Tibial nerve (tissue), 4 donors: ENCODE results near the gene KCNJ6. TPM values are rescaled to one million over a fixed set of nuclear protein-coding genes. Genes with fewer than 3 reads are reported as not detected.

Source experiments
- DNase-seq, 2 donors: peaks; one replicate each; pipeline ENCODE4 v3.0.0-alpha.2; 2019; ENCODE audit warnings: low spot score in 2 of 2
- H3K27ac ChIP-seq, 4 donors: fragments of 200-600 bp; sonication (generic) in 3 of 4; one replicate each; pipeline ENCODE4 v1.5.1; 2017 to 2019; ENCODE audit warnings: mild to moderate bottlenecking in 1 of 4
- H3K27me3 ChIP-seq, 2 donors: fragments of 200-600 bp; sonication (generic) in 1 of 2; one replicate each; pipeline versions ENCODE4 v1.5.1 to v1.6.0; 2017 to 2019
- H3K36me3 ChIP-seq, 3 donors: fragments of 200-600 bp; sonication (generic); one replicate each; pipeline ENCODE4 v1.5.1; 2018 to 2019
- H3K4me1 ChIP-seq, 4 donors: fragments of 200-600 bp; sonication (generic) in 3 of 4; one replicate each; pipeline ENCODE4 v1.5.1; 2017 to 2019
- H3K4me3 ChIP-seq, 4 donors: fragments of 200-600 bp; sonication (generic) in 3 of 4; one replicate each; pipeline ENCODE4 v1.5.1; 2017 to 2019; ENCODE audit warnings: mild to moderate bottlenecking in 1 of 4, moderate library complexity in 1 of 4
- H3K9me3 ChIP-seq, 4 donors: fragments of 200-600 bp; sonication (generic) in 3 of 4; one replicate each; pipeline ENCODE4 v1.5.1; 2017 to 2019
- EP300 ChIP-seq, 2 donors: sonication (generic); formaldehyde crosslinking; IDR thresholded peaks; one replicate each; pipeline ENCODE4 v1.6.1; 2017; ENCODE audit warnings: antibody characterized with exemption in 2 of 2, mild to moderate bottlenecking in 1 of 2
- POLR2A ChIP-seq, 2 donors: fragments of 450-650 bp; IDR thresholded peaks; one replicate each; pipeline ENCODE4 v1.6.1; 2017; ENCODE audit warnings: antibody characterized with exemption in 2 of 2, mild to moderate bottlenecking in 2 of 2, moderate library complexity in 2 of 2
- WGBS, 2 donors: methylation state at CpG; one replicate each; pipeline ENCODE4 v1.1.5; 2018; 5-methylcytosine and 5-hydroxymethylcytosine counted together
- total RNA-seq, 4 donors: library from RNA; depleted of rRNA; stranded (reverse); fragments of >200 nt; gene quantifications; one replicate each; pipeline ENCODE4 v1.1.0, GENCODE V29; 2016
- TF ChIP-seq, protein P1 (sequence below), 5 experiments: fragments of 200-600 bp in 3 of 5; fragments of 450-650 bp in 2 of 5; sonication (generic) in 3 of 5; IDR thresholded peaks; one replicate each; pipeline ENCODE4 v1.5.1; 2016 to 2019; ENCODE audit warnings: antibody characterized with exemption in 5 of 5, mild to moderate bottlenecking in 3 of 5, moderate library complexity in 2 of 5

KCNJ6 gene
- total RNA-seq, 4 donors from 2014 or later, result not detected

DNA sequence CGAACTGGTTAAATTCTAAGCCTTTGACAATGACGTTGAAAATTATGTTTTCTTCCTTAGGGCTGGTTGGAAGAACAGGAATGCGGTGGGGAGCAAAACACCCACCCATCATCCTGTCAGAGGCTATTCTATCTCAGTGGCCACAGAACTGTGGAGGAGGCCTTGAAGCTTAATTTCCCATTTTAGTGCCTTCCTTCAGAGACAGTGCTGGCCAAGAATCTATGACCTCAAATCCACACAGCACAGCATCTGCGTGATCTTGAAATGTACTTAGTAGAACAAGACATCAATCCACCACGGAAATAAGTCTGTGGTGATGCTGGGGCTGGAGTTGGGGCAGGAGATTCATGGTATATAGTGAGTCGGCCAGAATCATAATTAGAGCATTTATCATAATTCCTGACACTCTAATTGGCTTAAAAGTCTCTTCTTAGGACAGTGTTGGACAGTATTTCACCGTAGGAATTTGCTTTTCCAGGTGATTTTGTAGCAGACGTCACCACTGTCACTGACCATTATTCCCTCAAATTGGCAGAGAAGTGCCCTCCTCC is 113.1 kb downstream of the KCNJ6 start:
- H3K27me3 ChIP-seq, result no peaks in the 10 kb centered on the region
- TF ChIP-seq, protein P1, sequence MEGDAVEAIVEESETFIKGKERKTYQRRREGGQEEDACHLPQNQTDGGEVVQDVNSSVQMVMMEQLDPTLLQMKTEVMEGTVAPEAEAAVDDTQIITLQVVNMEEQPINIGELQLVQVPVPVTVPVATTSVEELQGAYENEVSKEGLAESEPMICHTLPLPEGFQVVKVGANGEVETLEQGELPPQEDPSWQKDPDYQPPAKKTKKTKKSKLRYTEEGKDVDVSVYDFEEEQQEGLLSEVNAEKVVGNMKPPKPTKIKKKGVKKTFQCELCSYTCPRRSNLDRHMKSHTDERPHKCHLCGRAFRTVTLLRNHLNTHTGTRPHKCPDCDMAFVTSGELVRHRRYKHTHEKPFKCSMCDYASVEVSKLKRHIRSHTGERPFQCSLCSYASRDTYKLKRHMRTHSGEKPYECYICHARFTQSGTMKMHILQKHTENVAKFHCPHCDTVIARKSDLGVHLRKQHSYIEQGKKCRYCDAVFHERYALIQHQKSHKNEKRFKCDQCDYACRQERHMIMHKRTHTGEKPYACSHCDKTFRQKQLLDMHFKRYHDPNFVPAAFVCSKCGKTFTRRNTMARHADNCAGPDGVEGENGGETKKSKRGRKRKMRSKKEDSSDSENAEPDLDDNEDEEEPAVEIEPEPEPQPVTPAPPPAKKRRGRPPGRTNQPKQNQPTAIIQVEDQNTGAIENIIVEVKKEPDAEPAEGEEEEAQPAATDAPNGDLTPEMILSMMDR (IDR thresholded peaks at IDR 0.05), result no peak
- TF ChIP-seq EP300 (IDR thresholded peaks at IDR 0.05) (no peak), POLR2A (IDR thresholded peaks at IDR 0.05) (no peak)

DNA sequence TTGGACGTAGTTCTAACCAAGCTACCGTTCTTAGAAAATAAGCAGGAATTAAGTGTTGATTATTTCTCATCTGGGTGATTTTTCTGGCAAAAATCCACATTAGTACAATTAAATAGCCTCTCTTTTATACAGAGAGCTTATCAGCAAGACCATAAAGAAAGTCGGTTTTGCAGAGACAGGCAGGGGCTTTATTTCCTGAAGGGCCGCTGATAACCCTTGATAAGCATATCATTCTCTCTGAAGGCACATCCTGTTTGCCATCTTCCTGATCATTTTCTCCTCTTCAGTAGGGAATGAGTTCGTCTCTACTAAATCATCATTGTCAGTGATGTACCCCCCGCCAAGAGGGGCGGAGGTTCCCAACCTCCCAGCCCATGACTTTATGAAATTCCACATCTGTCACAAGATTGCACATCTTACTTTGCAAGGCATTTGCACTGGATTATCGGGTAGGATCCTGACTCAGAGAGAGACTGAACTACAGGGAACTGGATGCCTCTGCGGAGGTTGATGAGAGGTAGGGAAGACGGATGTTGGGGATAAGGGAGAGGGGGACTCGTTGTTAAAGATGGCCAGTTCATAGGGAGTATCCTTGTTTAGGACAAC is 115.7 kb downstream of the KCNJ6 start:
- 71 to 75% methylated on average over 11 of the region's 11 CpGs for WGBS, 2 donors

More for the DNA sequence above, 113.1 kb downstream of the KCNJ6 start:
- WGBS, 2 donors, result 78% methylated on average over 8 of the region's 8 CpGs
- H3K4me1 ChIP-seq, result no peaks in the 10 kb centered on the region
- no peaks in the 10 kb centered on the region for H3K36me3 ChIP-seq
- no peak for DNase-seq
- peaks cover 0 to 12% (median 0%) of the 10 kb centered on the region in 4 donors for H3K9me3 ChIP-seq
- no peak overlapping the region for H3K4me3 ChIP-seq
- no peak overlapping the region for H3K27ac ChIP-seq

DNA sequence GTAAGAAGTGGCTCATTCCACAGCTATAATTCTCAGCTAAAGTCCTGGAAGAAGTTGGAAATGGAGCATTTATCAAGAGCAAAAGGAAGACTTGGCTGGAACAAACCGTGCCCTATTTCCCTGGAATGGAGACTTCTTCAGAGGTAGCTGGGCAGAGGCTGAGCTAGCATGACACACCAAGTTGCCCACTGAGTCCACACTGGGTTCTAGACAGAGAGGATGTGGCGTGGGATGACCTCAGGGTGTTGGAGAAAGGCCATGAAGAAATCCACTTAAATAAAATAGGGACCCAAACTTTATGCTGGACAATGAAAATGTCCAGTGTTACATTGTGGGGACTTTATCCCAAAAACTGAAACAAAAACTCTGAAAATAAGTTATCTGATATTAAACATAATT is 116.2 kb downstream of the KCNJ6 start:
- no peaks in the 10 kb centered on the region for H3K4me1 ChIP-seq
- no peaks in the 10 kb centered on the region for H3K36me3 ChIP-seq
- no peak overlapping the region for H3K27ac ChIP-seq
- H3K27me3 ChIP-seq, result no peaks in the 10 kb centered on the region
- DNase-seq, result no peak
- WGBS, 2 donors, result 79 to 81% methylated on average over 2 of the region's 2 CpGs
- H3K4me3 ChIP-seq, result no peak overlapping the region
- TF ChIP-seq EP300 (IDR thresholded peaks at IDR 0.05) (no peak), POLR2A (IDR thresholded peaks at IDR 0.05) (no peak)
- TF ChIP-seq, protein P1 (IDR thresholded peaks at IDR 0.05), result no peak
- peaks cover 0 to 12% (median 0%) of the 10 kb centered on the region in 4 donors for H3K9me3 ChIP-seq

More for the DNA sequence above, 115.7 kb downstream of the KCNJ6 start:
- TF ChIP-seq POLR2A (IDR thresholded peaks at IDR 0.05), result no peak
- TF ChIP-seq, protein P1 (IDR thresholded peaks at IDR 0.05), result no peak
- TF ChIP-seq EP300 (IDR thresholded peaks at IDR 0.05), result no peak
- H3K9me3 ChIP-seq, result peaks cover 0 to 12% (median 0%) of the 10 kb centered on the region in 4 donors
- DNase-seq, result no peak
- no peaks in the 10 kb centered on the region for H3K27me3 ChIP-seq
- no peak overlapping the region for H3K4me3 ChIP-seq
- no peaks in the 10 kb centered on the region for H3K4me1 ChIP-seq
- H3K27ac ChIP-seq, result no peak overlapping the region
- H3K36me3 ChIP-seq, result no peaks in the 10 kb centered on the region

DNA sequence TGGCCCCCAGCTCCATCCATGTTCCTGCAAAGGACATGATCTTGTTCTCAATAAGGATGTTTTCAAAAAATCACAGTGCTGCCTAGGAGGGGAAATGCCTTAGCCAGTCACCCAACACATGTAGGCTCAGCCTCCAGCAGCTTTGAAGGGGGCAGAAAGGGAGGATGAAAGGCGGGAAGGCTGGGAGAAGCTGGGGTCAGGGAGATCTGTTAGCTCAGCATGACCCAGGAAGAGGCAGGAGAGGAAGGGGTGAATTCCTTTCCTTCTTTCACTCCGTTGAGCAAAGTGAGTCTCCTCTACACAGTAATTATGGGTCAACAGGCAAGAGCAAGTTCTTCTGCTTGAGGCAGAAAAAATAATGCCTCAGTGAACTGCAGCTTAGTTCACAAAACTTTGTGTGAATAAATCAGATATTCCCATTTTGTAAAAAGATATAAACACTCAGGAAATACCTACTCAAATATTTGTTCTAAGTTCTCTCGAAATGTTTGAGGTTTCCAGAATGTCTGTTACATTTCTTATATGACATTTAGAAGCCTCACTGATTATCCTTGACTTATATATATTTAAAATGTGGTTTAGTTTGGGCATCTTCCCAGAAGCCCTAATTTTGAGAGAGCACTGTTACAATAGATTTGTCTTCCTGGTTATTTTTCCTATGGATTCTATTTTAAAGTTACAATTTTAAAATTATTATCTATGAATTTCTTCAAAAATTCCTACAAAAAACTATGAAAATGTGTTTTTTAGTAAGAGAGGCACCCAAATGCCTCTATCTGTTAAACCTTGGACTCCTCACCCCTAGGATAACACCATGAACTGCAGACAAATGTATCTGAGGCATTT is 116.8 kb downstream of the KCNJ6 start:
- 20 to 21% methylated on average over 3 of the region's 3 CpGs for WGBS, 2 donors
- H3K27ac ChIP-seq, result no peak overlapping the region
- no peaks in the 10 kb centered on the region for H3K36me3 ChIP-seq
- peaks cover 0 to 10% (median 0%) of the 10 kb centered on the region in 4 donors for H3K9me3 ChIP-seq
- no peak overlapping the region for H3K4me3 ChIP-seq
- TF ChIP-seq, protein P1 (IDR thresholded peaks at IDR 0.05), result no peak
- DNase-seq, result no peak
- H3K27me3 ChIP-seq, result no peaks in the 10 kb centered on the region
- H3K4me1 ChIP-seq, result no peaks in the 10 kb centered on the region

DNA sequence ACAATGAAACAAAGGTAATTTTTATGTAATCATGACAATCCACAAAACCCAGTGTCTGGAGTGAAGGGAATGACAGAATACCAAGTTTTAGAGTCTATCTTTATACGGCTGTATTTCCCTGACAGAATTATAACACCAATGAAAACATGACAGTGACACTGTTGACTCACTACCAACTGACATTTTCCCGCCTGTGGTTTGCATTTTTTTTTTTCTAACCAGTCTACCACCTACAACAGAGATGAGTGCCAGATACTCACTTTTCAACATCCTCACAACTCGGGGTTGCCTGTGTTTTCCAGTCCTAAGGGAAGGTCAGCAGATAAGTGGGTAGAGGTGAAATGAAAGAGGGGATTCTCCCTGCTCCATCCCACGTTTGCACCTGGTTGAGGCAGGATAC is 118.9 kb downstream of the KCNJ6 start:
- no peak for DNase-seq
- Histone ChIP-seq H3K4me1 (no peaks in the 10 kb centered on the region), H3K9me3 (no peaks in the 10 kb centered on the region), H3K27ac (no peak overlapping the region), H3K36me3 (no peaks in the 10 kb centered on the region), H3K27me3 (no peaks in the 10 kb centered on the region), H3K4me3 (no peak overlapping the region)
- WGBS, 2 donors, result 73 to 77% methylated on average over 4 of the region's 4 CpGs
- TF ChIP-seq POLR2A (IDR thresholded peaks at IDR 0.05) (no peak), EP300 (IDR thresholded peaks at IDR 0.05) (no peak)
- TF ChIP-seq, protein P1 (IDR thresholded peaks at IDR 0.05), result no peak
